Thymus (tissue), 11 donors: ENCODE data around the gene THTPA. TPM values are rescaled to one million over a fixed set of nuclear protein-coding genes. Genes with fewer than 3 reads are reported as not detected.
A peak's percentile ranks its signal among the peaks of the same experiment; 100 is the strongest.

Experiments
- DNase-seq, 9 donors: peaks; one replicate each; pipeline ENCODE4 v3.0.0-alpha.2; 2013; ENCODE audit warnings: low spot score in 9 of 9, low read depth in 6 of 9, missing footprints in 1 of 9
- H3K27ac ChIP-seq, 2 donors: one replicate each; pipeline ENCODE4 v1.5.1; 2013; ENCODE audit warnings: control low read depth in 1 of 2, low read depth in 1 of 2, low read length in 1 of 2, mild to moderate bottlenecking in 1 of 2, moderate library complexity in 1 of 2
- H3K27me3 ChIP-seq, 2 donors: one replicate each; pipeline ENCODE4 v1.5.1; 2013; ENCODE audit warnings: low read length in 1 of 2; ENCODE audit not compliant: control insufficient read depth in 2 of 2, insufficient read depth in 1 of 2
- H3K36me3 ChIP-seq, 2 donors: one replicate each; pipeline ENCODE4 v1.5.1; 2013; ENCODE audit warnings: low read length in 1 of 2, mild to moderate bottlenecking in 1 of 2, moderate library complexity in 1 of 2; ENCODE audit not compliant: control insufficient read depth in 2 of 2, insufficient read depth in 2 of 2
- H3K4me1 ChIP-seq, 2 donors: one replicate each; pipeline ENCODE4 v1.5.1; 2013; ENCODE audit warnings: low read length in 2 of 2; ENCODE audit not compliant: control insufficient read depth in 2 of 2, insufficient read depth in 2 of 2
- H3K4me3 ChIP-seq, 2 donors: one replicate each; pipeline ENCODE4 v1.5.1; 2013; ENCODE audit warnings: low read length in 2 of 2, control low read depth in 1 of 2, mild to moderate bottlenecking in 1 of 2
- H3K9me3 ChIP-seq, 2 donors: one replicate each; pipeline ENCODE4 v1.5.1; 2013; ENCODE audit warnings: low read length in 1 of 2, mild to moderate bottlenecking in 1 of 2; ENCODE audit not compliant: control insufficient read depth in 2 of 2, insufficient read depth in 1 of 2
- WGBS: extraction: QIAGEN DNeasy Blood & Tissue Kit; methylation state at CpG from one replicate; pipeline ENCODE4 v1.1.7; 2013; 5-methylcytosine and 5-hydroxymethylcytosine counted together
- polyA plus RNA-seq: library from polyadenylated mRNA; stranded (reverse); fragments of 200-250 nt; gene quantifications from one replicate; pipeline ENCODE4 v1.2.3, GENCODE V29; 2013
- total RNA-seq: library from RNA; stranded (reverse); fragments of 120-200 nt; gene quantifications from one replicate; pipeline ENCODE4 v1.2.4, GENCODE V29; 2013
- donor health status: healthy.

Gene THTPA
- total and polyA plus RNA-seq, 2 donors = 6.7 to 8.8 TPM

DNA sequence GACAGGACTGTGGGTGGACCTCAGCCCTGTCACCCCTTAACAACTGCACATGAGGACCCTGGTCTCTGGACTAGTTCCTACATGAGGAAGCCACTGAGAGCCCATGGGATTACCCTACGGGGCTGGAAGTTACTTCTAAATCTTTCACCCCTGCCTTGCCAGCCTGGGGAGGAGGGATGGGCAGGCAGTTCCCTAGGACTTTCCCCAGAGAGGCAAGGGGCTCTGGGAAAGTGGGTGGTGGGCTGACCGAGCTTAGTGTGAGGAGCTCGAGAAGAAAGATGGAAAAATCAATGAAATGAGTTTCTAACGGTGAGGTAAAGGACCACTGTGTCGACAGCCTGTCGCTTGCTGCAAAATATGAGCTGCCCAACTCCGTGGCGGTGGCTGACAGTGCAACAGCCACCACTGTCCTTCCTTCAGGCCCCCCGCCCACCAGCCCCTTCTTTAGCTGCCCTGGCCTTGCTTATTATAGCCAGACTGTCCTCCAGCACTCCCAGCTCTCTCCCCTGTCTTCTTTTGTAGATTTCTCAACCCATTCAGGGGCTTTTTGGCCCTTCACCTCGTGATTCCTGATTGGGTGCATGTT is 9.5 kb upstream of the THTPA start:
- H3K27ac ChIP-seq = no peak overlapping the region
- H3K4me3 ChIP-seq = no peak overlapping the region
- 93% methylated on average over 10 of the region's 10 CpGs for WGBS
- H3K27me3 ChIP-seq = peaks cover 14 to 45% of the 10 kb centered on the region in 2 donors
- DNase-seq = no peak
- no peaks in the 10 kb centered on the region for H3K9me3 ChIP-seq
- H3K4me1 ChIP-seq = peaks cover 0 to 8% of the 10 kb centered on the region in 2 donors
- H3K36me3 ChIP-seq = no peaks in the 10 kb centered on the region

DNA sequence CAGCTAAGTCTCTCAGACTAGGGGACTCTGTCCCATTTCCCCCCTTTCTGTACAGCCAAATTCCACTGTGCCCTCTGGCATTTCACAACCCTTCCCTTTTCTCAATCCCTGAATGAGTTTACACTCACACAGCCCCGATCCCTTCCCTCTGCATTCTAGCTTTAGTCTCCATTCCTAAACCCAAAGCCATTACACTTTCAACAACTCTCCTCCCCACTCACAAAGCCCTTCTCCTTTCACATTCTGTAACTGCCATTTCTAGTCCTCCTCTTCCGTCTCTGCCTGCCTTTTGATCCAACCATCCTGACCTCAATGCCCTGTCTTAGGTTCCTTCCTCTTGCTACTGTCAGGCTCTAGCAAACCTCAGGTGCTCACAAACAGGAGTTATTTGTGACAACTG is 8.1 kb upstream of the THTPA start:
- DNase-seq = no peak
- Histone ChIP-seq H3K9me3 (no peaks in the 10 kb centered on the region), H3K36me3 (no peaks in the 10 kb centered on the region), H3K4me1 (peaks cover 2 to 13% of the 10 kb centered on the region in 2 donors), H3K27ac (no peak overlapping the region), H3K4me3 (no peak overlapping the region), H3K27me3 (peaks cover 14 to 46% of the 10 kb centered on the region in 2 donors)
- WGBS = 89% methylated on average over 2 of the region's 2 CpGs

DNA sequence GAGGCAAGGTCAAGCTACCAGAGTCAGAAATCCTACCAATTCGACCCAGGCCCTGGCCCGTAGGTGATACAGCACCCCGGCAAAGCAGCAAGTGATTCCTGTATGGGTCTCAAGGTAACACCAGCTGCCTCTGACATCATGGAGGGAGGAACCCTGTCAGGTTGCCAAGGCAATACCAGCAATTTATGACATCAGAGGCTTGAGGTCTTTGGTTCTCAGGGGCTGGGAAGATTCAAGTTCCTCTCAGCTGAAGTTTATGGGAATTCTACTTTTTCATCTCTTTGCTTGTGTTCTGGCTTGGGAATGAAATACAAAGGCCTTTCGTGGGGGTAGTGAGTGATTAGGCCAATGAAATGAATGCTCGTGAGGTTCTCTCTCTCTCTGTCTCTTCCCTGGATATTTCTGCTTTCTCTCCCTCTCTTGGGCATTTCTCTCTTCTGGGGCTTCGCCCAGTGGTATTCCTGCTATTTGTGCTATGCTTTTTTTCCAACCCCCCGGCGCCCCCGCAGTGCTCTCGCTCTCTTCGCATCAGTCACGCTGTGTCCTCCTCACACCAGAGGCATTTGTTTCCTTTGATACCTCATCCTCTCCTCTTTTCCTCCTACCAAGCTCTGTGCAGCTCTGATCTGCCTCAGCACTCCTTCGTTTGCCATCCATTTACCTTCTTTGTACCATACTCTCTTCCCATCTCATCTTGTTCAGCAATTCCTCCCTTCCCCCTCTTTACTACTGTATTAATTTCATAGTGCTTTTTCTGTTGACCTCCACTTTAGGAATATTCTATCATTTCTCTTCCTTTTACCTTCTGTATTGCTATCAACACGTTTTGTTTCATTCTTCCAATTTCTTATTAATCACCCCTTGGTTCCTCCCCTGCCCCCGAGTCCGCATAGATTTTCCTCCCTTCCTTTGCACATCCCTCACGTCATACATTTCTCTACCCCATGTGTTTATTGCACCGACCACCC is 7.4 kb upstream of the THTPA start:
- no peaks in the 10 kb centered on the region for H3K9me3 ChIP-seq
- H3K27me3 ChIP-seq = peaks cover 14 to 46% of the 10 kb centered on the region in 2 donors
- no peak overlapping the region for H3K27ac ChIP-seq
- no peak overlapping the region for H3K4me3 ChIP-seq
- H3K36me3 ChIP-seq = no peaks in the 10 kb centered on the region
- WGBS = 91% methylated on average over 18 of the region's 18 CpGs
- DNase-seq = no peak
- H3K4me1 ChIP-seq = peaks cover 2 to 13% of the 10 kb centered on the region in 2 donors

DNA sequence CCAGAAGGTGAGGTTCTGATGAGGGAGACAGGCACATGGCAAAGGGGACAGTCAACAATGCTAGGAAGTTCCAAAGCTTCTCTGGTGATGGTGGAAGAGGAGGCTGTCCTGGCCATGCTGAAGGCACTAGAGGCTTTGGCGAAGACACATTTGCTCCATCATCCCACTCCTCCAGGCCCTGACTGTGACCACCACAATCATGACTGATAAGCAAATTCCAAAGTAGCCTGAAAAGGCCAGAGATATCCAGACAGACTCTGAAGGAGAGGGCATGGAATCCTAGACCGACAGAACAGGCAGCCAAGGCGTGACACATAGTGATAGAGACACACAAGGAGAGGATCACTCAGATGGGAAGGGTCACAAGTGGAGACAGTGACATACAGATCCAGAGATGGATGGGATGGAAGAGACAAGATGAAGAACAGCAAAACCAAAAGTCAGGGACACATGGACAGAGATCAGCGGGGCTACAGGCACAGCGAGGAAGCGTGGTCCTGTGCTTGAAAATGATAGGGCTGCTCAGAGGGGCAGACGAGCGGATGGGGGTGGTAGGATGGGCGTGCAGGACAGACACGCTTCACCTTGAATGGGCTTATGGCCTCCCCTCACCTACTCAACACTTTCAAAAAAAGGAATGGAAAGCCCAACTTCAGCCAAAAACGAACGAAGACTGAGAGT is 5.8 kb upstream of the THTPA start:
- peaks cover 2 to 13% of the 10 kb centered on the region in 2 donors for H3K4me1 ChIP-seq
- 70% methylated on average over 12 of the region's 12 CpGs for WGBS
- H3K9me3 ChIP-seq = no peaks in the 10 kb centered on the region
- no peak overlapping the region for H3K27ac ChIP-seq
- H3K36me3 ChIP-seq = no peaks in the 10 kb centered on the region
- no peak for DNase-seq
- H3K27me3 ChIP-seq = peaks cover 14 to 46% of the 10 kb centered on the region in 2 donors
- H3K4me3 ChIP-seq = peak overlapping the region; percentile 58 to 62

DNA sequence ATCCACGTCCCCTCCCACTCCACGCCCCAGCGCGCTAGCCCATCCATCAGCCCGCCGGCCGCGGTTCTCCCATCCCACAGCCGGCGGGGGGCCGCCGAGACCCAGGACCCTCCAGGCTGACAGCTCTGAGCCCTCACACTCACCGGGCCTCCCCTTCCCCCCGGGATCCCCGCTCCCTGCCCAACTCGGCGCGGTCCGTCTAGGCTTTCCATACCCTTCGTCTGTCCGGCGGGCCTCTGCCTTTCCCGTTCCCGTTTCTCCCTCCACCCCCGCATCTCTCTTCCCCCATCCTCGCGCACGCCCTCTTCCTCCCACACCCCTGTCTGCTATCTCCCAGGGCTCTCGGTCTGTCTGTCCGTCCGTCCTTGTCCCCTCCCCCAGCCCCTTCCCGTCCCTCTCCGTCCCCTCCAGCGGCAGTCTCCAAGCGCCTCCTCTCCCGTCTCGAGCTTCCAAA is 5.2 kb upstream of the THTPA start:
- DNase-seq = no peak
- H3K27ac ChIP-seq = no peak overlapping the region

DNA sequence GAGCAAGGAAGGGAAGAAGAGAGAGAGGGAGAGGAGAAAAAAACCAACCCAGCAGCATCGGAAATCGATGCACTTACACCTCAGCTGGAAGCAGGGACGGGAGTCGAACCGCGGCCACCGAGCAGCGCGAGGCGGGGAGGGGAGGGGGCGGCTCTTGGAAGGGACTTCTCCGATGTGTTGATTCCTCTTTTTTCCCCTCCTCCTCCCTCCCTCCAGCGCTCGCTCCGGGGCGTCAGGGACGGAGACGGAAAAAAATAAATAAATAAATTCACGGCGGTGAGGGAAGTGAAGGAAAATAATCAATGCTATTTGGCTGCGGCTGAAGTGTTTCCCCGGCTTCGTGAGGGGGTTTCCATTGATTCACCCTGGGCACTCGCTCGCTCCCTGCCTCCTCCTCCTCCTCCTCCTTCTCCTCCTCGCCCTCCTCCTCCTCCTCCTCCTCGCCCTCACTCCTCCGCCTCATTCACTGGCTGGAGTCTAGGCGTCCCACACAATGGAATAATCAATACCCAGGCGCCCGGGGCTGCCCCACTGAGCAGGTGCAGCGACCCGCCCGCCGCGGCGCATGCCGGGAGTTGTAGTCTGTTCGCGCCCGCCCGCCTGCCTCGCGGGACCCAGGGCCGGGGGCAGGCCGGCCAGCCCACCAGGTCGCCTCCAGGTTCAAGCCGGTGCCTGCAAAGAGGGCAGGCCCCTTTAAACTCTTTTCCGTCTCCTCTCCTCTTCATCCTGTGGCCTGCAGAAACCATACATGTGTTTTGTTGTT is 4.6 kb upstream of the THTPA start, which contains the start of gene ZFHX2:
Gene ZFHX2 (minus strand): TSS at position 500 of the 763 bp plus-strand sequence. CDS start 16,440 bp downstream, outside the sequence.
- Histone ChIP-seq H3K27me3 (peaks cover 14 to 46% of the 10 kb centered on the region in 2 donors), H3K36me3 (no peaks in the 10 kb centered on the region), H3K4me1 (peaks cover 3 to 18% of the 10 kb centered on the region in 2 donors), H3K9me3 (no peaks in the 10 kb centered on the region), H3K27ac (no peak within 1 kb of the TSS), H3K4me3 (peak within 1 kb of the TSS; percentile 58 to 62)
- WGBS = under 1% methylated on average over 49 of the region's 49 CpGs
- DNase-seq = peak in 6 of 9 donors; percentile 33 to 73 (median 56)

More for the DNA sequence above, 5.2 kb upstream of the THTPA start:
- 4% methylated on average over 37 of the region's 37 CpGs for WGBS
- H3K4me1 ChIP-seq = peaks cover 2 to 15% of the 10 kb centered on the region in 2 donors
- no peaks in the 10 kb centered on the region for H3K36me3 ChIP-seq
- H3K9me3 ChIP-seq = no peaks in the 10 kb centered on the region
- H3K4me3 ChIP-seq = peak overlapping the region; percentile 58 to 62
- peaks cover 14 to 46% of the 10 kb centered on the region in 2 donors for H3K27me3 ChIP-seq

DNA sequence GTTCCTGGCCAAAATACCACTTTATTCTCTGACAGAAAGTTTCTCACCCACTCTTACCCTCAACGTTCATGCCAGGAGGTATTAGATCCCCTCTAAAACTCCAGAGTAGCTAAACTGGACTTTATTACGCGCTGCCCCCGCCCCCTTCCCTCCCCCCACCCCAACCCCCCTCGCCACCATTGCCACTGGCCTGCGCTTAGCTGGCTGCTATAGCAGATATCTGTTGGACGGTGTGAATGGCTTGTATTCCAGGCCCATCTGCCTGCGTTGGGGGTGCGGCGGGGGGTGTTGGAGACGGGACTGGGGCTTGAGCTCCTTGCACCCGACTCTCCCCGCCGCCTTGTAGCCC is 564 bp upstream of the THTPA start:
- Histone ChIP-seq H3K36me3 (peaks cover 22 to 28% of the 10 kb centered on the region in 2 donors), H3K4me3 (peak overlapping the region; percentile 86 to 95), H3K27ac (no peak overlapping the region), H3K4me1 (peaks cover 9 to 23% of the 10 kb centered on the region in 2 donors), H3K27me3 (peaks cover 3 to 12% of the 10 kb centered on the region in 2 donors), H3K9me3 (no peaks in the 10 kb centered on the region)
- 7% methylated on average over 14 of the region's 14 CpGs for WGBS
- no peak for DNase-seq

DNA sequence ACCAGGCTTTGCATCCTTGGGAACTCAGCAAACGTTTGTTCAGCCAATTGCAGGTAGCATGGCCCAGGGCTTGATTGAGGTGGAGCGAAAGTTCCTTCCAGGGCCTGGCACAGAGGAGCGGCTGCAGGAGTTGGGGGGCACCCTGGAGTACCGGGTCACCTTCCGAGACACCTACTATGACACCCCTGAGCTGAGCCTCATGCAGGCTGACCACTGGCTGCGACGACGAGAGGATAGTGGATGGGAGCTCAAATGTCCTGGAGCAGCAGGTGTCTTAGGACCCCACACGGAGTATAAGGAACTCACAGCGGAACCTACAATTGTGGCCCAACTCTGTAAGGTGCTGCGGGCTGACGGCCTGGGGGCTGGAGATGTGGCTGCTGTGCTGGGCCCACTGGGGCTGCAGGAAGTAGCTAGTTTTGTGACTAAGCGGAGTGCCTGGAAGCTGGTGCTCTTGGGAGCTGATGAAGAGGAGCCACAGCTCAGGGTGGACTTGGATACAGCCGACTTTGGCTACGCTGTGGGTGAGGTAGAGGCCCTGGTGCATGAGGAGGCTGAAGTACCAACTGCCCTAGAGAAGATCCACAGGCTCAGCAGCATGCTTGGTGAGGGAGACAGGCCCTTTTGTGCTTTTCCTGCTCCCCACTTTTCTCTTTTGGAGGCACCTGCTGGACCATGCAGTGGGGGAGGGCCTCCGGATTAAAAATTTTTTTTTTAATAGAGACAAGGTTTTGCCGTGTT is 799 bp downstream of the THTPA start:
- Histone ChIP-seq H3K36me3 (peaks cover 31 to 40% of the 10 kb centered on the region in 2 donors), H3K9me3 (no peaks in the 10 kb centered on the region), H3K4me1 (peaks cover 8 to 14% of the 10 kb centered on the region in 2 donors), H3K27me3 (no peaks in the 10 kb centered on the region), H3K4me3 (peak overlapping the region; percentile 86 to 95), H3K27ac (peak overlapping the region; percentile 55 to 93)
- 70% methylated on average over 17 of the region's 17 CpGs for WGBS
- DNase-seq = no peak
